GM12892 (cell line): ENCODE data around the gene RAB28.

ENCODE experiments used
- POLR2A ChIP-seq: IDR thresholded peaks from 2 replicates; pipeline ENCODE4 v1.6.1; 2011; ENCODE audit warnings: low read depth, low read length, control low read depth
- POLR2AphosphoS5 ChIP-seq: IDR thresholded peaks from 2 replicates; pipeline ENCODE4 v1.6.1; 2011; ENCODE audit warnings: low read depth, low read length, control low read depth

GRCh38 chr4:13527192-13527980 is 43.2 kb upstream of the RAB28 start:
- TF ChIP-seq POLR2AphosphoS5 (no peak), POLR2A (no peak)
